OCI-LY7 (cell line): ENCODE data around the gene VKORC1. TPM values are rescaled to one million over a fixed set of nuclear protein-coding genes. Genes with fewer than 3 reads are reported as not detected.

ENCODE experiments used
- BruUV-seq: library from RNA; stranded (reverse); fragments of 400-500 nt; replicated peaks from 2 replicates; lab custom pipeline; 2021; lab: Mats Ljungman, UMichigan
- CTCF ChIA-PET: fragments of 300-600 bp; sonication (Branson Sonifier 250); formaldehyde crosslinking; loops from one replicate; lab custom pipeline; 2022; ENCODE audit warnings: antibody characterized with exemption; ENCODE audit not compliant: unreplicated experiment; lab: Charles Lee
- POLR2A ChIA-PET: fragments of 300-600 bp; sonication (Branson Sonifier 250); formaldehyde crosslinking; loops from one replicate; lab custom pipeline; 2022; ENCODE audit warnings: antibody characterized with exemption; lab: Charles Lee
- DNase-seq: peaks from one replicate; pipeline ENCODE4 v3.0.0-alpha.2; 2015; ENCODE audit warnings: low spot score
- H2AFZ ChIP-seq: fragments of 200-600 bp; sonication (generic), shearing (Covaris generic); 2 replicates; pipeline ENCODE4 v1.6.1; 2014; ENCODE audit warnings: mild to moderate bottlenecking, antibody characterized with exemption, low read length, moderate library complexity
- H3K27ac ChIP-seq: fragments of 200-600 bp; sonication (generic); 2 replicates; pipeline ENCODE4 v1.5.1; 2014; ENCODE audit warnings: mixed run types, low read depth, mild to moderate bottlenecking, moderate library complexity, low read length, inconsistent platforms; ENCODE audit not compliant: poor library complexity, severe bottlenecking
- H3K36me3 ChIP-seq: fragments of 200-600 bp; sonication (generic); 2 replicates; pipeline ENCODE4 v1.6.1; 2014; ENCODE audit warnings: mild to moderate bottlenecking, antibody characterized with exemption, low read length, moderate library complexity, mixed read lengths; ENCODE audit not compliant: insufficient read depth
- H3K4me1 ChIP-seq: fragments of 200-600 bp; sonication (generic); 2 replicates; pipeline ENCODE4 v1.5.1; 2014; ENCODE audit warnings: mild to moderate bottlenecking, low read length; ENCODE audit not compliant: insufficient read depth, poor library complexity, severe bottlenecking
- H3K4me2 ChIP-seq: fragments of 200-600 bp; sonication (generic); 2 replicates; pipeline ENCODE4 v1.6.1; 2014; ENCODE audit warnings: mild to moderate bottlenecking, low read length
- H3K4me3 ChIP-seq: fragments of 200-600 bp; sonication (generic); 2 replicates; pipeline ENCODE4 v1.5.1; 2014; ENCODE audit warnings: mild to moderate bottlenecking, low read depth, low read length; ENCODE audit not compliant: poor library complexity, severe bottlenecking
- H3K79me2 ChIP-seq: fragments of 200-600 bp; sonication (generic); 2 replicates; pipeline ENCODE4 v1.6.1; 2016; ENCODE audit warnings: low read depth, mild to moderate bottlenecking, low read length, moderate library complexity, mixed read lengths; ENCODE audit not compliant: insufficient read depth
- H3K9me2 ChIP-seq: fragments of 200-600 bp; sonication (generic); 2 replicates; pipeline ENCODE4 v1.6.1; 2016; ENCODE audit warnings: mild to moderate bottlenecking, low read length, mixed read lengths; ENCODE audit not compliant: insufficient read depth
- H3K9me3 ChIP-seq: fragments of 200-600 bp; sonication (generic); 2 replicates; pipeline ENCODE4 v1.6.1; 2014; ENCODE audit warnings: mild to moderate bottlenecking, mixed run types, low read length, mixed read lengths
- H4K20me1 ChIP-seq: fragments of 200-600 bp; sonication (generic); 2 replicates; pipeline ENCODE4 v1.6.1; 2014; ENCODE audit warnings: mild to moderate bottlenecking, antibody characterized with exemption, low read length, moderate library complexity, mixed read lengths; ENCODE audit not compliant: insufficient read depth
- CTCF ChIP-seq: fragments of 200-600 bp; sonication (generic); conservative IDR thresholded peaks from 2 replicates; pipeline ENCODE4 v1.5.1; 2014; ENCODE audit warnings: mild to moderate bottlenecking, antibody characterized with exemption, low read length, moderate library complexity, mixed read lengths
- EZH2phosphoT487 ChIP-seq: fragments of 200-600 bp; sonication (generic); IDR thresholded peaks from 2 replicates; pipeline ENCODE4 v1.6.1; 2018; ENCODE audit warnings: low read depth, borderline replicate concordance, mild to moderate bottlenecking, mixed run types, antibody characterized with exemption, low read length, moderate library complexity, mixed read lengths
- intact Hi-C: fragments of 100-400 bp; cut with micrococcal nuclease; formaldehyde crosslinking; loops from one replicate; pipeline ENCODE4 v1.10.0; 2022; ENCODE audit not compliant: unreplicated experiment
- total RNA-seq, 2 experiments: library from RNA; depleted of rRNA in 1 of 2; stranded (reverse); fragments of >200 nt in 1 of 2; shearing (Covaris generic) in 1 of 2; gene quantifications; 2 replicates each; pipeline ENCODE4 v1.2.3, GENCODE V29; 2014 to 2022

The VKORC1 gene
- total RNA-seq, 2 experiments from 2014 or later = 69.3 to 70.2 TPM

- no peak for DNase-seq
- intact Hi-C loops = no loop called here
- ChIA-PET CTCF (no interaction called here), POLR2A (no interaction called here)
- Histone ChIP-seq H3K9me3 (no peaks in the 10 kb centered on the region), H2AFZ (no peak overlapping the region), H3K4me1 (no peaks in the 10 kb centered on the region), H3K9me2 (no peaks in the 10 kb centered on the region), H3K36me3 (peaks cover 25% of the 10 kb centered on the region; the same call in 1 of the 2 replicates), H3K79me2 (no peaks in the 10 kb centered on the region), H3K27ac (no peak overlapping the region), H4K20me1 (no peaks in the 10 kb centered on the region), H3K4me3 (no peak overlapping the region), H3K4me2 (no peak overlapping the region)
- BruUV-seq = no TSS peak
- no peak for TF ChIP-seq EZH2phosphoT487
These were observed 39.5 kb upstream of the VKORC1 start for GRCh38 chr16:31134091-31134571.

GRCh38 chr16:31133046-31133501 lies 38.5 kb upstream of the VKORC1 start:
- Histone ChIP-seq H3K9me2 (no peaks in the 10 kb centered on the region), H3K4me1 (no peaks in the 10 kb centered on the region), H4K20me1 (no peaks in the 10 kb centered on the region), H3K4me2 (no peak overlapping the region), H3K9me3 (no peaks in the 10 kb centered on the region), H3K79me2 (no peaks in the 10 kb centered on the region), H3K36me3 (peaks cover 26% of the 10 kb centered on the region), H2AFZ (no peak overlapping the region), H3K4me3 (no peak overlapping the region), H3K27ac (no peak overlapping the region)
- no TSS peak for BruUV-seq
- no peak for DNase-seq
- TF ChIP-seq CTCF (no peak), EZH2phosphoT487 (no peak)
- ChIA-PET POLR2A (no interaction called here), CTCF (no interaction called here)
- intact Hi-C loops = no loop called here

- Histone ChIP-seq H4K20me1 (no peaks in the 10 kb centered on the region), H3K36me3 (peaks cover 33% of the 10 kb centered on the region), H2AFZ (no peak overlapping the region), H3K4me3 (no peak overlapping the region), H3K27ac (no peak overlapping the region), H3K79me2 (no peaks in the 10 kb centered on the region), H3K4me1 (no peaks in the 10 kb centered on the region), H3K4me2 (no peak overlapping the region), H3K9me2 (no peaks in the 10 kb centered on the region), H3K9me3 (no peaks in the 10 kb centered on the region)
- CTCF ChIA-PET = no interaction called here
- POLR2A ChIA-PET = no interaction called here
- no TSS peak for BruUV-seq
- no peak for DNase-seq
- TF ChIP-seq CTCF (no peak), EZH2phosphoT487 (no peak)
- intact Hi-C loops = no loop called here
These were observed 37.8 kb upstream of the VKORC1 start for GRCh38 chr16:31132303-31132979.
